BLaER1 treated with 17β-estradiol and CSF1 and Interleukin-3, amounts not matched to agents 10 nM and 100 nM (cell line): ENCODE results near the gene OR2T12.
"Not testable (repeated sequence)": the region's sequence is repeated elsewhere in the genome, so short reads cannot be mapped to it uniquely, and the experiment has no call there.

ENCODE experiments used
- H3K27ac ChIP-seq, 11 experiments: shearing (Covaris generic); formaldehyde crosslinking; 2 replicates each; pipeline ENCODE4 v1.8.1; 2022
- H3K27me3 ChIP-seq, 11 experiments: shearing (Covaris generic); formaldehyde crosslinking; 2 replicates each; pipeline ENCODE4 v1.8.1; 2022
- H3K36me3 ChIP-seq, 11 experiments: shearing (Covaris generic); formaldehyde crosslinking; 2 replicates each; pipeline ENCODE4 v1.8.1; 2022
- H3K4me1 ChIP-seq, 10 experiments: shearing (Covaris generic); formaldehyde crosslinking; 2 replicates each; pipeline ENCODE4 v1.8.1; 2022
- H3K4me2 ChIP-seq, 11 experiments: shearing (Covaris generic); formaldehyde crosslinking; 2 replicates each; pipeline ENCODE4 v1.8.1; 2022
- H3K4me3 ChIP-seq, 10 experiments: shearing (Covaris generic); formaldehyde crosslinking; 2 replicates each; pipeline ENCODE4 v1.8.1; 2022
- H3K9ac ChIP-seq, 11 experiments: shearing (Covaris generic); formaldehyde crosslinking; 2 replicates each; pipeline ENCODE4 v1.8.1; 2022
- H3K9me3 ChIP-seq, 11 experiments: shearing (Covaris generic); formaldehyde crosslinking; replicated peaks in 1 of 11; 2 replicates each; pipeline ENCODE4 v1.8.1; 2022
- H4K20me1 ChIP-seq, 11 experiments: shearing (Covaris generic); formaldehyde crosslinking; 2 replicates each; pipeline ENCODE4 v1.8.1; 2022
- Cebpa-rat ChIP-seq, 11 experiments: shearing (Covaris generic); IDR thresholded peaks; 2 replicates each; pipeline ENCODE4 v1.8.1; 2022

OR2T12 gene

DNA sequence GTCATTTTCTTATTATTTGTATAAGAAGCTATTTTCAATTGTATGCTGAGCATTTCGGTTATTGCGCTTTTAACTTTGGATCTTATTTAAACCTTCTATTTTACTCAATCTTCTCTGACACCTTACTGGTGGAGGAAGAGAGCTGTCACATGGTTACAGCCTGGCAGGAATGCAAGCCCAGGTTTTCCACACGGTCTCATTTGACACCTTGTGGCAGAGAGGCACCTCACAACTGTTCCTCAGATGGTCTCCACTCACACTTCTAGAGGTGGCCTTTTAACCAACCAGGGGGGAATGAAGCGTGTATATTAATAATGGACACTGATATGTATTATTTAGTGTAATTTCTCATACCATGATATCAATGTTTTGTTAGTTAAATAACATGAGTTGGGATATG is 35.0 kb downstream of the OR2T12 start:
- TF ChIP-seq Cebpa-rat (IDR thresholded peaks at IDR 0.05), result no peak
- H3K27me3 ChIP-seq, result no peaks in the 10 kb centered on the region
- no peaks in the 10 kb centered on the region for H4K20me1 ChIP-seq
- H3K4me2 ChIP-seq, result no peak overlapping the region
- no peak overlapping the region for H3K9ac ChIP-seq
- no peaks in the 10 kb centered on the region for H3K9me3 ChIP-seq
- no peaks in the 10 kb centered on the region for H3K36me3 ChIP-seq
- H3K27ac ChIP-seq, result no peak overlapping the region
- no peaks in the 10 kb centered on the region for H3K4me1 ChIP-seq
- H3K4me3 ChIP-seq, result no peak overlapping the region

DNA sequence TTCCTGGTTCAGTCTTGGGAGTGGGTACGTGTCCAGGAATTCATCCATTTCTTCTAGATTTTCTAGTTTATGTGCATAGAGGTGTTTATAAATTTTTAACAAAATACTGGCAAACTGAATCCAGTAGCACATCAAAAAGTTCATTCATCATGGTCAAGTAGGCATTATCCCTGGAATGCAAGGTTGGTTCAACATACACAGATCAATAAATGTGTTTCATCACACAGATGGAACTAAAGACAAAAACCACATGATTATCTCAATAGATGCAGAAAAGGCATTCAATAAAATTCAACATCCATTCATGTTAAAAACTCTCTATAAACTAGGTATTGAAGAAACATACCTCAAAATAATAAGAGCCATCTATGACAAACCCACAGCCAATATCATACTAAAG is 43.9 kb downstream of the OR2T12 start:
- not testable (repeated sequence) for H3K4me1 ChIP-seq, H3K4me3 ChIP-seq, H3K27ac ChIP-seq, H3K27me3 ChIP-seq, H4K20me1 ChIP-seq, H3K4me2 ChIP-seq, H3K9ac ChIP-seq, H3K36me3 ChIP-seq
- peaks cover 5 to 12% (median 8%) of the 10 kb centered on the region in 11 experiments; a peak in 11 of 22 replicates for H3K9me3 ChIP-seq

DNA sequence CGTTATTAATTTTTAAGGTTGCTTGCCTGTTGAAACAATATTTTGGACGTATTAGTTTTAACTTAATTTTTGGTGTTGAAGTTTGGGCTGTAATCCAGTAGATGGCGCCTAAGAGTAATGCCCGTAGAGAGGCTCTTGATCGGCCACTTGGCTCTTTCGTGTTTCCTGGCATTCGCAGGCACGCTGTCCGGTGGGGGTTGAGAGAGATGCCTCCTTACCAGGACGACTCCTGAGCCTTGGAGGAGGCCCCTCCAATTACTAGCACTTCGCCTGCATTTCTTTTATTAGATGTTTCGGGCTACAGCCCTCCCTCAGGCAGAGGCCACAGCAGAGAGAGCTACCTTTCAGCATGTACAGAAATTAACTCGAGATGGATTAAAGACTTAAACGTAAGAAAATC is 60.0 kb downstream of the OR2T12 start:
- Histone ChIP-seq H4K20me1 (no peaks in the 10 kb centered on the region), H3K4me1 (peaks cover 0 to 5% (median 0%) of the 10 kb centered on the region in 10 experiments; a peak in 3 of 20 replicates), H3K4me3 (no peak overlapping the region), H3K27me3 (no peaks in the 10 kb centered on the region), H3K27ac (no peak overlapping the region), H3K36me3 (no peaks in the 10 kb centered on the region), H3K9me3 (no peaks in the 10 kb centered on the region), H3K9ac (no peak overlapping the region), H3K4me2 (peak overlapping the region in 8 of 11 experiments; percentile 7 to 46 (median 36); a peak in 7 of 22 replicates)
- no peak for TF ChIP-seq Cebpa-rat (IDR thresholded peaks at IDR 0.05)
